ENCODE data around the gene PTPRN2.

Gene PTPRN2

DNA sequence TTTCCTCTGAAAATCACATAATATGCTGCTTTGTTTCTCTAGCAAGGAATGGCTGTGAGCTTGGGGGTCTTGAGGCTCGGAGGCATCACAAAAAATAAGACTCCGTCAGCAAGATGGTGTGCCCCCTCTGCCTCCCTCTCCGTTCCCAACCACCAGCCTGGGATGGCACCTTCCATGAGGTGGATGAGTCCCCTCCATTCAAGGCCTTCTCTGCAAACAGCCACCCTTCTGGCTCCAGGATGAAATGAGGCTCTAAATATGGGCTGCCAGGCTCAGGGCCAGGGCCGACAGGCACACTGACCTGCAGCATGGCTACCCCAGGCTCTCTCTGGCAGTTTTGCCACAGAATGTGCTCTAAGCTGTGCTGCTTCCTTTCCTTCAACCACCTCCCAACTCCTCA lies 521.5 kb downstream of the PTPRN2 start:
- no peak overlapping the region for H3K27ac ChIP-seq
- TF ChIP-seq ZFX (IDR thresholded peaks at IDR 0.05; ENCODE audit: borderline replicate concordance) (no peak), CTCF (IDR thresholded peaks at IDR 0.05) (no peak)

GRCh38 chr7:158065340-158065739 lies 522.3 kb downstream of the PTPRN2 start:
- H3K27ac ChIP-seq, result no peak overlapping the region
- no peak for TF ChIP-seq CTCF (IDR thresholded peaks at IDR 0.05)
- TF ChIP-seq ZFX (IDR thresholded peaks at IDR 0.05; ENCODE audit: borderline replicate concordance), result no peak

DNA sequence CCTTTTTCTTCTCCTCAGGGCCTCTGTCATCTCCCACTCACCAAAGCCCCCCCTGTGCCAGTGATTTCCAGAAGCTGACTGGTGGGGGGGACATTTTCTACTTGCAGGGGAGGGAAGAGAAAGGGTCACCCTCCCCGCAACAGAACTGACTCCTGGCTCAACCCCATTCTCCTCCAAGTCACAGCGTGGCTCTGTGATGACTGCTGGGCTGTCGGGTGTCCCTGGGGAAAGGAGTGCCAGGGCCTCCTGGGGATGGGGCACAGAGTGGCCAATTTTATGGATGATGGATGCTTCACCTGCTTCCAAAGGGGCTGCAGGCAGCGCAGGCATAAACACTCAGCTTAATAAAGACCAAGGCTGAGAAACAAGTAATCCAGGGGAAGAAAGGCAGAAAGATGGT lies 523.0 kb downstream of the PTPRN2 start:
- TF ChIP-seq ZFX (IDR thresholded peaks at IDR 0.05; ENCODE audit: borderline replicate concordance) (no peak), CTCF (IDR thresholded peaks at IDR 0.05) (no peak)
- no peak overlapping the region for H3K27ac ChIP-seq

DNA sequence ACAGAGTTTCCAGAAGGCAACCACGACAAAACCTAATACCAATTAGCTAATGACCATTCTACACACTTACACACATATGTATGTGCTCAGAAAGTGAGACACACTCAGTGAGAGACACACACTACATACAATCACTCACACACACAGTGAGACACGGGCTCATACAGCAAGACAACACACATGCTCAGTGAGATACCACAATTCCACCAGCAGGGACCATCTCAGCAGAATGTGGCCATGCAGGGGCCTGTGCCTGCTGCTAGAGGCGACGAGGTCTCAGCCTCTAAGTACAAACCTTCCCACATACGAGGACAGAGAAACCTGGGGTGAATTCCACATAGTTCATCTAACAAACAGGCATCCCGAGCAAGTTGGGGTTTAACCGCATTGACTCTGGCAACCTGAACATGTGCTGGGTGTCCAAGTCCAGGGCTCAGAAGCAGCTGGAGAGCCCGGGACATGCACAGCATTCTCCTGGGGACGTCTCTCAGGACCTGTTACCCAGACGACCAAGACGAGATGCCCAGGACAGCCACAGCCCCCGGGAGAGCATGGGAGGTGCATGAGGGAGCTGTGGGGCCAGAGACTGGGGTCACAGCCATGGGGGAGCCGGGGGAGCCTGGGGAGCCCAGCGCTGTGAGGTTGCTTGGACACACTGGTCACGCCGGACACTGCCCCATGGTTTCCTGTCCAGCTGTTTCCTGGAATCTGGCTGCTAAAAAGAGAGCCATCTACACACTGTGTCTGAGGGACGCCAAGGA lies 523.6 kb downstream of the PTPRN2 start:
- H3K27ac ChIP-seq, result no peak overlapping the region
- TF ChIP-seq ZFX (IDR thresholded peaks at IDR 0.05; ENCODE audit: borderline replicate concordance), result no peak
- no peak for TF ChIP-seq CTCF (IDR thresholded peaks at IDR 0.05)

DNA sequence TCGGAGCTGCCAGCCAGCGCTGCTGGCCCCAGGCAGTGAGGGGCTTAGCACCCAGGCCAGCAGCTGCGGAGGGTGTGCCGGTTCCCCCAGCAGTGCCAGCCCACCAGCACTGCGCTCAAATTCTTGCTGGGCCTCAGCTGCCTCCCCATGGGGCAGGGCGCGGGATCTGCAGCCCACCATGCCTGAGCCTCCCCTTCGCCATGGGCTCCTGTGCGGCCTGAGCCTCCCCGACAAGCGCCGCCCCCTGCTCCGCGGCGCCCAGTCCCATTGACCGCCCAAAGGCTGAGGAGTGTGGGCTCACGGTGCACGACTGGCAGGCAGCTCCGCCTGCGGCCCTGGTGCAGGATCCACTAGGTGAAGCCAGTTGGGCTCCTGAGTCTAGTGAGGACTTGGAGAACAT lies 525.0 kb downstream of the PTPRN2 start:
- no peak for TF ChIP-seq CTCF (IDR thresholded peaks at IDR 0.05)
- no peak for TF ChIP-seq ZFX (IDR thresholded peaks at IDR 0.05; ENCODE audit: borderline replicate concordance)

DNA sequence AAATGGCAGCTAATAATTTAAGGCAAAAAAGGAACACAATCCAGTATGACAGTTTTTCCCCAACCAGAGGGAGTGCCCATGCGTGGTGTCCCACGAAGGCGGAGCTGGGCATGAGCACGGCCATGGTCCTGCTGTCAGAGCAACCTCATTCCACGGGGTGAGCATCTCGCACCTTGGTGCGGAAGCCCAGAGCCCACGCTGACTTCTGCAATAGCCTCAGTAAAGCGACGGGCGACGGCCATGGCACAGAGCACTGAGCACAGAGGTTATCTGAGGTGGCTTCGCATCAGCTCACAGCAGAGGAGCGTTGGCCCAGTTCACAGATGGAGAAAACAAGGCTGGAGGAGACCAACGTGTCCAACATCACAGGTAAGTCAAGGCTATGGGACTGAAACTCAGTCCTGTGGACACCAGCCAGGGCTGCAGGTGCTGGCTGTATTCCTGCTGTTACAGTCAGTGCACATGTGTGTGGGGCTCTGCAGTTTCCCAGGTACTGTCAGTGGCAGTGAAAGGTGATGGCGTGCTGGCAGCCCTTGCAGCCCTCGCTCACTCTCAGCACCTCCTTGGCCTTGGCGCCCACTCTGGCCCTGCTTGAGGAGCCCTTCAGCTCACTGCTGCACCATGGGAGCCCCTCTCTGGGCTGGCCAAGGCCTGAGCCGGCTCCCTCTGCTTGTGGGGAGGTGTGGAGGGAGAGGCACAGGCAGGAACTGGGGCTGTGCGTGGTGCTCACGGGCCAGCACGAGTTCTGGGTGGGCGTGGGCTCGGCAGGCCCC lies 525.6 kb downstream of the PTPRN2 start:
- TF ChIP-seq ZFX (IDR thresholded peaks at IDR 0.05; ENCODE audit: borderline replicate concordance) (no peak), CTCF (IDR thresholded peaks at IDR 0.05) (no peak)
- no peak overlapping the region for H3K27ac ChIP-seq

More for the DNA sequence above, 525.0 kb downstream of the PTPRN2 start:
- no peak overlapping the region for H3K27ac ChIP-seq
